GM10266 (cell line): ENCODE data around the gene NELFA.

Experiments
- DNase-seq: peaks from one replicate; pipeline ENCODE4 v3.0.0; 2012; ENCODE audit errors: extremely low spot score
- TF ChIP-seq, protein P1 (sequence below): IDR thresholded peaks from 2 replicates; pipeline ENCODE4 v1.5.1; 2012; ENCODE audit warnings: mild to moderate bottlenecking, low read depth; ENCODE audit not compliant: control insufficient read depth, insufficient read depth; ENCODE audit errors: missing control alignments

The NELFA gene

DNA sequence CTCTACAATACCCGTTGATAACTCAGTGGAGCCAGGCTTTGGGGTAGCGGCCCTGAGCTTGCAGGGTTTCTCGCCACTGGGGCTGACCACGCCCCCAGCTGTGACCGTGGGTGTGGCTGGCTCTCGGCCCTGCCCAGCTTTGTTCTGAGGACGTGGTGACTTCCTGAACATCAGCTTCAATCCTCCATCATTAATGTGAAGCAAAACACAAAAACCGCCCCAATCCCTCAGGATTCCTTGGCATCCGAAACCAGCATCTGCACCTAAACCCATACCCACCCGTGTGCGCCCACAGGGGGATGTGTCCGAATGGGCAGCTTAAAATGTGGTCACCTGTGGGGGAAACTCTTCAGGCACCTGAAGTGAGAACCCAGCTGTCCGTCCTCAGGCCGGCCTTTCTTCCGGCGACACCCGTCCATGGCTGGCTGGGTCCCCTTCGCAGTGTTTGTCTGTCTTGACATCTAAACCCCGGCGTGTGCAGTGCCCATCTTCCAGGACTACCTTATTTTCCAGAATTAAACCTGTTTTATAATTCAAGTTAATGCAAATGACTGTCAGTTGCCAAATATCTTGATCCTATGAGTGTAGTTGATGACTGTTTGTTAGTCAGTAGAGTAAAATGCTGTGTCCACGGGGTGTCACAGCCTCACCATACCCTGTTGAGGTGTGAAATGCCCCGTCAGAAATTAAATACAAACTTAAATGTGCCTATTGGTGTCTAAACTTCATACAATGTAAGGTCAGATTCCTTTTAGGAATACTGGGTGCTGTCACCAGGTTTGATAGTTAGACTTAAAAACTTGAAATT is 27.3 kb downstream of the NELFA start:
- peak; percentile 29 for DNase-seq
- TF ChIP-seq, protein P1, sequence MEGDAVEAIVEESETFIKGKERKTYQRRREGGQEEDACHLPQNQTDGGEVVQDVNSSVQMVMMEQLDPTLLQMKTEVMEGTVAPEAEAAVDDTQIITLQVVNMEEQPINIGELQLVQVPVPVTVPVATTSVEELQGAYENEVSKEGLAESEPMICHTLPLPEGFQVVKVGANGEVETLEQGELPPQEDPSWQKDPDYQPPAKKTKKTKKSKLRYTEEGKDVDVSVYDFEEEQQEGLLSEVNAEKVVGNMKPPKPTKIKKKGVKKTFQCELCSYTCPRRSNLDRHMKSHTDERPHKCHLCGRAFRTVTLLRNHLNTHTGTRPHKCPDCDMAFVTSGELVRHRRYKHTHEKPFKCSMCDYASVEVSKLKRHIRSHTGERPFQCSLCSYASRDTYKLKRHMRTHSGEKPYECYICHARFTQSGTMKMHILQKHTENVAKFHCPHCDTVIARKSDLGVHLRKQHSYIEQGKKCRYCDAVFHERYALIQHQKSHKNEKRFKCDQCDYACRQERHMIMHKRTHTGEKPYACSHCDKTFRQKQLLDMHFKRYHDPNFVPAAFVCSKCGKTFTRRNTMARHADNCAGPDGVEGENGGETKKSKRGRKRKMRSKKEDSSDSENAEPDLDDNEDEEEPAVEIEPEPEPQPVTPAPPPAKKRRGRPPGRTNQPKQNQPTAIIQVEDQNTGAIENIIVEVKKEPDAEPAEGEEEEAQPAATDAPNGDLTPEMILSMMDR, result no peak

DNA sequence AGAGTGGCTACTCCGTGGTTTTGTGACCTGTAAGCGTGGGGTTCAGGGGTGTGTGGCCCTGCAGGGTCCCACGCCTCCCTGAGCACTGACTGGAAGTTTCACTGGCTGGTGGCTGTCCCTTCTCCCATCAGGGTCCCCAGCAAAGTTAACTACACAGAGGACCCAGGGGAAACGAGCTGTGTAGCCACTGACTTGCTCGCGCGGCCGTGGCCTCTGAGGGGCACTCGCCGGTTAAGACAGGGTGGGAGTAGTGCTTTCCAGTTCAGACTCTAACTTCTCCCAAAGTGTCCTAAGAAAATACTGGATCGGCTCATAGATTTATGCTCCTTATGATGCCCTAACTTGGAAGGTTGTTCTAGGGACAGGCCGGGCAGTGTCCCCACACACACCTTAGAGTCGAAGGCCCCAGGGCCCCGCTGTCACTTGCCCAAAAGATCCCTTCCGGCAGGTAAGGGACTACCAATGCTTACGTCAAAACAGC is 28.2 kb downstream of the NELFA start:
- DNase-seq, result no peak
- TF ChIP-seq, protein P1, result no peak

DNA sequence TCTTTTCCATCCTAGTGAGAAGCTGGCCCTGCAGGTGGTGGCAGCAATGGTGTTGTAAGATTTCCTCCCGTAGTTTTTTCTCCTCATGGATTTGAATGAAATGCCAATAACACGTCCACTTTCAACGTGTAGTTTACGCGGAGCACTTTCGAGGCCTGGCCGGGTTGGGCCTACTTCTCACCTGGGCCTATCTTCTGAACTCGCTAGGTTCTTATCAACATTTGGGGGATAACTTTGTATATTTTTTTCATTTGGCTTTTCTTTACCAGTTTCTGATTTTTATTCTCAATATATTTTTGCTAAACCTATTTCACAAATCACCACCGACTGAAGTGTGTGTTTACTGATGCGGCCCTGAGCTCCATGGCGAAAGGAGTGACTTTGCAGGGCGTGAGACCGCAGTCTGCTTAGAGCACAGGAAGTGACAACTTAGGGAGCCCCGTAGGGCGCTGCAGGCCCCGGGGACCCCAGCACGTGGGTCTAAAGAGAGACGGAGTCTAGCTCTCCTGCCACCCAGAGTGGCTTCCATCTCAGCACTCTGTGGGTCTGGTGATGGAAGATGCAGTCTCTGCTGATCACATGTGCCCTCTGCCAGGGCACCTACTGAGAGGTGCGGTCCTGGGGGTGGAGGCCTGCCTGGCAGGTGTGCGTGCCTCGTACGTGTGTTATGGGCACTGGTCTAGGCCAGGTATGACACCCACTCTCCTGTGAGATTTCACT is 29.1 kb downstream of the NELFA start:
- TF ChIP-seq, protein P1, result no peak
- DNase-seq, result no peak

DNA sequence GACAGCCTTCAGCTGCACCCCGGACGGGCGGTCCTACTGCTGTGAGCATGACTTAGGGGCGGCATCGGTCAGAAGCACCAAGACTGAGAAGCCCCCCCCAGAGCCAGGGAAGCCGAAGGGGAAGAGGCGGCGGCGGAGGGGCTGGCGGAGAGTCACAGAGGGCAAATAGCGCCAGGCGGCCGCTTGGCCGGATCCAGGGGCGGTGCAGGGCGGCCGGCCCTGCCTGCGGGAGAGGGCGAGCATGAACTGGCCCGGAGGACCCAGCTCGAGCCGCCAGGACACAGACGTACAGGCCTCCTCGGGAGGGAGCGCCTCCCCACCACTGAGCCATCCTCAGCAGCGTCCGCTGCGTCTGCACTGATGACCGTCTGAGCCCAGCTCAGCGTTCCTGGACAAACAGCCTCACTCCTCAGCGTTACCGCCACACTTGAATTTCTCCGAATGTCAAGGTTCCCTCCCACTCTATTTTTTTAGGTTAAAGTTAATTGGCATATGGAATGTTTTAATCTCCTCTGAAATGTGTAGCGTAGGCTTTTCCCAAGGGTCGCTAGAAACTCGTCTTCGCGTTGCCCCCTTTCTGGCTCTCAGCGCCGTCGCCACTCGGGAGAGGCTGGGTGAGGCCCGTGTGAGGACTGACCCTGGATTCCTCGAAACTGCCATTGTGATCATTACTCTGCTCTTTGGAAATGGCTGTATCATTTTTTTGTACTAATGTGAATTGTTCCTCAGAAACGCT is 29.9 kb downstream of the NELFA start:
- TF ChIP-seq, protein P1, result no peak
- DNase-seq, result no peak

DNA sequence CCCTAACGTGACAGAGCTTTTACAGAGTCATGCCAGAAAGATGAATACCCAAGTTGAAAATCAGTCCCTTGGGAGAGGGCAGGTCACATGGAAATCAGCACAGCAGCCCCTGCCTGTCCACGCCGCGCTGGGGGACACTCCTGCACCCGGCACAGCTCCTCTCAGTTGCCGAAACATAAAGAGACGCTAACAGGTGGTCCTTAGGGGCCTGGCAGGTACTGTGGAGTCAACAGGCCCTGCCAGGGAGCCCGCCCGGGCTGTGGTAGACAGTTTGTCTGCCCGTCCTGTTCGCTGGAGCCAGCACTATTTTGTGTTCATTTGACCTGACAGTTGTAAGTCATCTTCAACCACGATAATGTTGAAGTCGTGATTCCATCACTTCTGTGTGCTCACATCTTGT is 30.5 kb downstream of the NELFA start:
- TF ChIP-seq, protein P1, result no peak
- DNase-seq, result no peak

DNA sequence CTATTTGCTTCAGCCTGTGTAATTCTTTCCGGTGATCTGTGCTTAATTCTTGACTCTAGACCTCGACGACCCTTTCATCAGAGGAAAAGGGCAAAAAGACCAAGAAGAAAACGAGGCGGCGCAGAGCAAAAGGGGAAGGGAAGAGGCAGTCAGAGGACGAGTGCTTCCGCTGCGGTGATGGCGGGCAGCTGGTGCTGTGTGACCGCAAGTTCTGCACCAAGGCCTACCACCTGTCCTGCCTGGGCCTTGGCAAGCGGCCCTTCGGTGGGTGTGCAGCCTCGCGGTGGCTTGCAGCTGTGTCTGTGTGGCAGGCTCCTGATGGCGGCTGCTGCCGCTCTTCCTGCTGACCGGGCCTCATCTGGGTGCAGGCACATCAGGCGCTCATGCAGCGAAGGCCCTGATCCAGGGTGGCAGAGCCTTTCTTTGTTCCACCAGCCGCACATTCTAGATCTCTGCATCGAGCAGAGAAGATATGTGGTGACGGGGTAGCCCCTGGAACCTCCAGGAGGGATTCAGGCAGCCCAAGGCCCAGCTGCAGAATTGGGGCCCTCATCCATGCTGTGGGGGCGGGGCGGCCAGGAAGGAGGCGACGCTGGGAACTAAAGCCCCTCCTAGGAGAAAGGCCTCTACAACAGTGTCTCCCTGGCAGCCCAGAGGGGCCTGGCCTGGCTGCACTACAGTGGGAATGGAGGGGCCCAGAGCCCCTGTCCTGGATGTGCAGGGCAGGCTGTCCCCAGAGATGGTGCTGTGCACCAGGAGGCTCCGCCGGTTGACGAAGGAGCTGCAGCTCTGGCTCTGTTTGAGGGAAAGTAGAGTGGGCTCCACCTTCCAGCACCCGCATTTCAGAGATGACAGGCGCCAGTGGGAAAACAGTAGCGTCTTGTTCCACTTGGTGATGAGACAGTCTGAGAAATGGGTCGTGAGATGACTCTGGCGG is 32.1 kb downstream of the NELFA start:
- TF ChIP-seq, protein P1, result no peak
- DNase-seq, result no peak
